ENCODE results near the gene COA1.
"Not testable (repeated sequence)": the region's sequence is repeated elsewhere in the genome, so short reads cannot be mapped to it uniquely, and the experiment has no call there.

Gene COA1

DNA sequence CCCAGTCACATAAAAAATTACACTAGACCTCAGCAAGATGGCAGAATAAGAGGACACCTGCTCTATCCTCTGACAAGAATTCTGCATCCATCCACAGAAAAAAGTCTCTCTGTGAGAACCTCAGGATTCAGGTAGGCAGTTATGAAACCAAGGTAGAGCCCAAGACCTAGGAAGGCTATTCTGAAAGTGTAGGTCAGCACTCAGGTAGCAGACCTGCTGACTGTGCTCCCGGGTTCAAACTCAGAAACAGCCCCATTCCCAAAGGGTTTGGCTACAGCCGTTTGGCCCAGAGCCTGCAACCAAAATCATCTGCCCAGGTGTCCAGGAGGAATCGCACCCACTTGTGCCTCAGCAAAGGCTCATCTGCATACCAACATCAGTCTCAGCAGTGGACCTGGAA lies 37.7 kb downstream of the COA1 start:
- DNase-seq (ENCODE audit: low read depth in 2 of 2): no peak

DNA sequence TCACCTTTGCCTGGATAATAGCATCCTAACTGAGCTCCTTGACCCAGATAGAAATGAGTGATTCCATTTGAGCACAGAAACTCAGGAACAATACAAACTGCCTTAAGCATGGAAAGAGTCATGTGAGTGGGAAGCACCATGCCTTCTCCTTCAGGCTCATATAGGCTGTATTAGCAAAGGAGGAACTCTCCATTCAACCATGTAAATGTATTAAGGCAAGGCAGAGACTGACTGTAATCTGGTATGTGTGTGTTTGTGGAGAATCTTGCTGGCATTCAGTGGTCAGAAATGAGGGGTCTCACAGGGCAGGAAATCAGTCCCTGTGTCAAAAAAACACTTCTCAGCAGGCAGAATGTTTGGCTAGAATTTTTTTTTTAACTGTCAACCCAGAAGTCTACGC lies 40.2 kb downstream of the COA1 start:
- DNase-seq (ENCODE audit: low read depth in 2 of 2): no peak

DNA sequence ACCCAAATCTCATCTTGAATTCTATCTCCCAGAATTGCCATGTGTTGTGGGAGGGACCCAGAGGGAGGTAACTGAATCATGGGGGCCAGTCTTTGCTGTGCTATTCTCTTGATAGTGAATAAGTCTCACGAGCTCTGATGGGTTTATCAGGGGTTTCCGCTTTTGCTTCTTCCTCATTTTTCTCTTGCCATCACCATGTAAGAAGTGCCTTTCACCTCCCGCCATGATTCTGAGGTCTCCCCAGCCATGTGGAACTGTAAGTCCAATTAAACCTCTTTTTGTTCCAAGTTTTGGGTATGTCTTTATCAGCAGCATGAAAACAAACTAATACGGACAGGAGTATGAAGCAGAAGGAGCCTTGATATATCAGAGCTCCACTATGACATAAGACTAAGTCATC lies 41.5 kb downstream of the COA1 start:
- not testable (repeated sequence) for DNase-seq (ENCODE audit: low read depth in 2 of 2)

DNA sequence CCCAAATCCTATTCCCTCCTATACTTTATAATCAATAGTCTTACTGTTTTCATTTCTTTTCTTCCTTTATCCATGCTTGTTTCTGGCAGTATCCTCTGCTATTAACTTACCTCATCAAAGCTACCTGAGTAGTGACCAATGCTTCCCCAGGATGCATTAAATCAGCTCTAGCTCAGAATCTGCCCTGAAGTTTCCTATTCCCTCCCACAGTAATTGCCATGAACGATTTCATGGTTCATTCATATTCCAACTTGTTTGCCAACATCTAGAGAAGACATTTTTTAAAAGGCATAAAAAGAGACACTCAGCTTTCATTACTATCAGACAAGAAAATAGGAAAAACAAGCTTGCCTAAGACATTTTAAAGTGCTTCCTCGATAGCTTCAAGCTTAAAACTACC lies 42.3 kb downstream of the COA1 start:
- no peak for DNase-seq (ENCODE audit: low read depth in 2 of 2)

DNA sequence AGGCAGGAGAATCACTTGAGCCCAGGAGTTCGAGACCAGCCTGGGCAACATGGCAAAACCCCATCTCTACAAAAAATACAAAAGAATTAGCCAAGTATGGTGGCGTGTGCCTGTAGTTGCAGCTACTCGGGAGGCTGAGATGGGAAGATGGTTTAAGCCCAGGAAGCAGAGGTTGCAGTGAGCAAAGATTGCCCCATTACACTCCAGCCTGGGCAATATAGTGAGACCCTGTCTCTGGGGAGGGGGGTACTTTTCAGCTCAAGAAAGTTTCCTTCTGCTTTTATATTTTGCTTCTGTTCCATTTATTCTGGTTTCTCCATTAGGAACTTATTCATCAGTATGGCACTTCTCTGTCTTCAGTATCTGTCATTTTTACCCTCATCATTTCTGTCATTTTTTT lies 48.6 kb downstream of the COA1 start:
- DNase-seq (ENCODE audit: low read depth in 2 of 2): no peak

DNA sequence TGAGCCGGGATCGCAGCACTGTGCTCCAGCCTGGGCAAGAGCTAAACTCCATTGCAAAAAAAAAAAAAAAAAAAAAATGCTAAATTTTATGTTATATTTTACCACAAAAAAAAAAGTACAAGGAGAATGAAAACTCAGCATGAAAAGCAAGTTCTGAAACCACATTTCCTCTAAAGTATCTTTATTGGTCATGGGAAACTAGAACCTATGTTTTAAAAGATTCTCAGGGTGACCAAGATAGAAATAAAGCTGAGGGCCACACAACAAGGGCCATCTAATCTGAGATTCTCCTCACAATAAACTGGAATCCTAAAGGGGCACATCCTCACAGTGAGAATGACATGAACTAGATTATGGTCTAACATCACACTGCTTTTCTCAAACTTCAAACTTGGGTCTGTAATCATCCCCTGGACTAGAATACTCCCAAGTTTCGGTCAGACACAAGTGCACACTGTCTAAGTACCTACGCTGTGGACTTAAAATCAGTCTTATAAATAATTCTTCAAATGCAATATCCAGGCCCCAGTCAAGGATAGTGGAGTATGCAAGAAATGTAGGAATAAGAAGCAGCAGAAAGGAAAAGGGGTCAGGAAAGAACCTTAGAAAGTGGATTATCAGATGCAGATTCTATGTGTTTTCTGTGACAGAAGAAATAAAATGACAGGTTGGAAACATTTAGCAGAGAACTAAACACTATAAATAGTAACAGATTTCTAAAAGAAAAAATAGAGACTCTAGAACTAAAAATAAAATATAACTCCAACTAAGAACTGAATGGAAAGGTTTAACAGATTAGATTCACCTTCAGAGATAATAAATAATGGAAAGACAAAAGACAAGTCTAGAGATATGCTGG lies 49.9 kb downstream of the COA1 start:
- DNase-seq (ENCODE audit: low read depth in 2 of 2): no peak

DNA sequence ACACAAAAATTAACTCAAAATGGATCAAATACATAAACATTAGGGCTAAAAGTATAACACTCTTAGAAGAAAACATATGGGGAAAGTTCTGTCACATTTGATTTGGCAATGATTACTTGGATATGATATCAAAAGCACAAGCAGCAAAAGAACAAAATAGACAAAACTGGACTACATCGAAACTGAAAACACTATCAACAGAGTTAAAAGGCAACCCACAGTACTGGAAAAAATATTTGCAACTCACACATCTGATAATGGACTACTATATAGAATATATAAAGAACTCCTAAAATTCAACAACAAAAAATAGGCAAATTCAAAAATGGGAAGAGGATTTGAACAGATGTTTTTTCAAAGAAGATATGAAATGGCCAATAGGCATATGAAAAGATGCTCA lies 51.0 kb downstream of the COA1 start:
- no peak for DNase-seq (ENCODE audit: low read depth in 2 of 2)

DNA sequence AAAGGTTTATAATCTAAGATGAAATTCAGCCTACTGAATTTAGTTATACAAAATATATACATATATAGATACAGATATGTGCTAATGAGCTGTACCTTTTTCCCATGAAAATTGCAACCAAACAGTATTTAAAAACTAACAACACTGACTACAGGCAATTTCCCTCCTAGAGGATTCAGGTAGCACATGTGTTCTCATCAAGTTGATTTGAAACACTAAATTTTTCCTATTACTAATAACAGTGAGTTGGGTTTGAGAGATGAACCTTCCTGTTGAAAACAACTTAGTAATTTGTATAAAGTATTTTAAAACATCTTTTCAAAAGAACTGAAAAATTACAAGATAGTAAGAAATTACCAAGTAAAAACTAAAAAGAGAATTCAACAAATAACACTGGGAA lies 51.5 kb downstream of the COA1 start:
- DNase-seq (ENCODE audit: low read depth in 2 of 2): no peak

DNA sequence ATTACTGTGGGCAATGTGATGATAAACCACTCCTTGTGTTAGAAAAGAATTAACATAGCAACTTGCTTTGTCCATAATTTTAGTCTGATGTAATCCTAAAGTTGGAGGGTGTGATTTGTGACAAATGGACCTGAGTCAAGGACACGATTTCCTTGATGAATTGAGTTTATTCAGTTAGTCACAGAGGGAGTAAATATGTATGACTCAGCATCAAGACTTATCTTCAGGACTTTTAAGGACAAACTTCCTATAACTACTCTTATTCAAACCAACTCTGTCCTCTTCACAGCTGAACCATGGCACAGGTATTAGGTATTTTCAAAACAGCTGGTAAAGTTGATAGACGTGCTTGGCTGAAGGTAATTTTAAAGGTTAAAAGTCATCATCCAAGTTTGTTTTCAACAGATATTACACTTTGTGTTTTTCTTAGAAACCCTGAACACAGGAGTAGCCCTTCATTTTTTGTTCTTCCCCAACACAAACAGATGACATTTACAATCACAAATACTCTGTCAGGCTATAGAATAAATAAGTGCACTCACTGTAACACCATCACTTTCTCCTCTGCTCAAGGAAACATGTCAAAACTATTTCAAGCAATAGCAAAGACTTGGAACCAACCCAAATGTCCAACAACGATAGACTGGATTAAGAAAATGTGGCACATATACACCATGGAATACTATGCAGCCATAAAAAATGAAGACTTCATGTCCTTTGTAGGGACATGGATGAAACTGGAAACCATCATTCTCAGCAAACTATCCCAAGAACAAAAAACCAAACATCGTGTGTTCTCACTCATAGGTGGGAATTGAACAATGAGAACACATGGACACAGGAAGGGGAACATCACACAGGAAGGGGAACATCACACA lies 54.5 kb downstream of the COA1 start:
- no peak for DNase-seq (ENCODE audit: low read depth in 2 of 2)

DNA sequence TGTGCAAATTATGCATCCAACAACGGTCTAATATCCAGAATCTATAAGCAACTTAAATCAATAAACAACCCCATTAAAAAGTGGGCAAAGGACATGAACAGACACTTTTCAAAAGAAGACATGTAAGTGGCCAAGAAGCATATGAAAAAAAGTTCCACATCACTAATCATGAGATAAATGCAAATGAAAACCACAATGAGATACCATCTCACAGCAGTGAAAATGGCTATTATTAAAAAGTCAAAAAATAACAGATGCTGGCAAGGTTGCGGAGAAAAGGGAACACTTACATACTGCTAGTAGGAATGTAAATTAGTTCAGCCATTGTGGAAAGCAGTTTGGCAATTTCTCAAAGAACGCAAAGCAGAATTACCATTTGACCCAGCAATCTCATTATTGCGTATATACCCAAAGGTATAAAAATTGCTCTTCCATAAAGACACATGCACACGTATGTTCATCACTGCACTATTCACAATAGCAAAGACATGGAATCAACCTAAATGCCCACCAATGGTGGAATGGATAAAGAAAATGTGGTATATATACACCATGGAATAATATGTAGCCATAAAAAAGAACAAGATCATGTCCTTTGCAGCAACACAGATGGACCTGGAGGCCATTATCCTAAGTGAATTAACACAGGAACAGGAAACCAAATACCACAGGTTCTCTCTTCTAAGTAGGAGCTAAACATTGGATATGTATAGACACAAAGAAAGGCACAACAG lies 55.9 kb downstream of the COA1 start:
- not testable (repeated sequence) for DNase-seq (ENCODE audit: low read depth in 2 of 2)

DNA sequence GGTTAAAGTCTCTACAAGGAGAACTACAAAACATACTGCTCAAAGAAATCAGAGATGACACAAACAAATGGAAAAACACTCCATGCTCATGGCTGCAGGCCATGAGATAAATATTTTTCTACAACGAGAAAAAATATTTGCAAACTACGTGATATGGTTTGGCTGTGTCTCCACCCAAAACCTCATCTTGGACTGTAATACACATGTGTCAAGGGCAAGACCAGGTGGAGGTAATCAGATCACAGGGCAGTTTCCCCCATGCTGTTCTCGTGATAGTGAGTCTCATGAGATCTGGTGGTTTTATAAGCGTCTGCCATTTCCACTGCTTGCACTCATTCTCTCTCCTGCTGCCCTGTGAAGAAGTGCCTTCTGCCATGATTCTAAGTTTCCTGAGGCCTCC lies 57.8 kb downstream of the COA1 start:
- DNase-seq (ENCODE audit: low read depth in 2 of 2): no peak

DNA sequence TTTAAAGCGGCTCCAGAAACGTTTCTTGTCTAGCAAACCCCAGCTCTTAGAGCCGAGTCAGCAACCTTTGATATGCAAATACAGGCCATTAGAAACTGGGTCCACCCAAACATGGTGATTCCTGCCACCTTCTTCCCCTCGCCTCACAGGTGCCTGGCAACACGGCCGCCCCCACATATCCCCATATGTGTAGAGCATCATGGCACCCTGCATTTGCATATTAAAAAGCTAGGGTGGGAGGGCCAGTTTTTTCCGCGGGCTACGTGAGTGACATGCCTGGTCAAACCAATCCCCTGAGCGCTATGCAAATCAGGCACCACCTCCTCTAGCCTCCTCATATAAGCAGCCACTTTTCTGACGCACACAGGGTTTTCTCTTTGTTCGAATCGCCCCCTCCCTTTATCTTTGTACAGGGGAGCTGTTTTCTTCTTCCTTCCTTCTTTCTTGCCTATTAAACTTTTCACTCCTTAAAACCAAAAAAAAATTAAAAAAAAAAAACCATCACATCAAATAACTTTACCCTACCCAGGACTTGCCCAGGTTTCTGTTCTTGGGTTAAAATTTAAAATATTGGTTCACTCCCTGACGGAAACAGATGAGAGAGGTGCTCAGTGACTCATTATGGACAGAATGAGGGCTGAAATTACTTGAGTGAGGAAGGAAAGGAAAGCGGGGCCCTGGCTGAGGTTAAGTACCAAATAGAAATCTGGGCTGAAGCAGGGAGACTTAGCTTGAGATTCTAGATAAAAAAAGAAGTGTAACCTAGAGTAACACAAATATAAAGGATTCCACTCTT lies 59.8 kb downstream of the COA1 start:
- peak; percentile 66 to 81 for DNase-seq (ENCODE audit: low read depth in 2 of 2)

DNA sequence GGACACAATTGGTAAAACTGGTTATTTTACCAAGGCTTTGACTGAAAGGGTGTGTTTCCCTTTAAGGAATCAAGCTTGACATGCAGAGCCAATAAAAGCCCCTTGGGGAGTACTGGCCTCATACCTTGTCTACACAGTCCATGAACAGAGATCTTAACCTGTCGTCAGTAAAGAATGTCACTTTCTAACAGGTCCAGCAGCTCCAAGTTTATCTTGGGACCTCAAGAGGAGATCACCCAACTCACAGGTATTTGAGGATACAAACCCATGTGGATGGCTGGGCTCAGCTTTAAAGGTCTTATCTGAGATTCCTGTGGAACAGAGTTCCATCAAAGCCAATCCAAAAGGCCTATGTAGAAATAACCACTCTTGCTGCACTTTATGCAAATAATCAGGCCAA lies 61.3 kb downstream of the COA1 start:
- no peak for DNase-seq (ENCODE audit: low read depth in 2 of 2)

DNA sequence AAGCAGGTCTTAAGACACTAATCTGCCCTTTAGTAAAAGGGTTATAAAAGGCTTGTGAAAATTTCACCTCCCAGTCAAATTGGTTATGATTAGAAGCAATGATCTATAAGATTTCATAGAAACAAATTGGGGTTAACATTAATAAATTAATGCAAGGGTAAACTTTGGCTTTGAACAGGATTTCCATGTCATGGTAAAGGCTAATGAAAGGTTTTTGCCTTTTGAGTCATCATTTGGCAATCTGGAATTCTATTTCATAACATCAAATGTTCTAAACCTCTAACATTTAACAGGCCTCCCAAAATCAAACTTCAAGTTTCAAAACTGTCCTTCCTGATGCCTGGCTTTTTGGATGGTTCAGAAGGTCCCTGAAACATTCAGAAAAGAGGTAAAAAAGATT lies 62.4 kb downstream of the COA1 start:
- no peak for DNase-seq (ENCODE audit: low read depth in 2 of 2)

DNA sequence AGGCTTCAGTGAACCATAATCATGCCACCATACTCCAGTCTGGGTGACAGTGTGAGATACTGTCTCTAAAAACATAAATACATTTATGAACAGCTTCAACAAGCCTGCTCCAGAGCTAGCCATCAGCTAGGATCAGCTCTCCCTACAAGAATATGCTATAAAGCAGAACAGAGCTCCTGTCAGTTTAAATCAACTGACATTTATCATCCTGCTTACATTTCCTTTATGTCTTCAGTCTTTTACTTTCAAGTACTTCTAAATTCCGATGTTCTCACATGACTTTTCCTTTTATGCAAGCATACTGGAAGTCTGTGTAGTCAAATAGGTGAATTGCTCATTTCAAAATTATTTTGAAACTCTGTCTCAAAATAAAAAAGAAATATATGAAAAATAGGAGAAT lies 64.6 kb downstream of the COA1 start:
- no peak for DNase-seq (ENCODE audit: low read depth in 2 of 2)

DNA sequence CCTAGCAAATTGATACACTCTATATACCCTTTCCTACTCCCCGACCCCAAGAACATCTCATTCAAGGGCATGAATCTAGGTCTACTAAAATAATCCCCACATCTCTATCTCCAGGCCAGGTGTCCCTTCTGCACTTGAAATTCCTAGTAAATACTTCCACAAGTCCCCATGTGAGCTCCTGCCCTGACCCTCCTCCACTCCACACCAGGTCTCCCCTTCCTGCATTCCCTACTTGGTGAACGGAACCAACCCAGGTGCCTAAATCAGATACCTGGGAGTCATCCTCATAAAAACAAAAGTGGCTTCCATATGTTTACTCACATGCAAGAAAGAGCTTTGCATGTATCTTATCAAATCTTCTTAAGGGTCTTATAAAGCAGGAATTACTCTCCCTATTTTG lies 69.2 kb downstream of the COA1 start:
- DNase-seq (ENCODE audit: low read depth in 2 of 2): no peak

DNA sequence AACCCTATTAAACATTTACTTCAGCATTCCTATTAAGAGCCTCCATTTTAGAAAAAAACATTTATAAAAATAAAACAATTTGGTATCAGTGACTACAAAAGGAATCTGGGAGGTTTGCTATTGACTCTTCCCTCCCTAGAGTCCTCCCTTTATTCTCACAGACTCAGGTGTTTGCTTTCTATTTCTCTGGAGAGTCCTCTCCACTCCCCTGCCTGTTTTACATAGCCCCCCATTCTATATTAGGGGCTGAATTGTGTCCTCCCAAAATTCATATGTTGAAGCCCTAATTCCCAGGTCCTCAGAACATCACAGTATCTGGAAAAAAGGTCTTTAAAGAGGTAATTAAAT lies 69.8 kb downstream of the COA1 start:
- no peak for DNase-seq (ENCODE audit: low read depth in 2 of 2)

DNA sequence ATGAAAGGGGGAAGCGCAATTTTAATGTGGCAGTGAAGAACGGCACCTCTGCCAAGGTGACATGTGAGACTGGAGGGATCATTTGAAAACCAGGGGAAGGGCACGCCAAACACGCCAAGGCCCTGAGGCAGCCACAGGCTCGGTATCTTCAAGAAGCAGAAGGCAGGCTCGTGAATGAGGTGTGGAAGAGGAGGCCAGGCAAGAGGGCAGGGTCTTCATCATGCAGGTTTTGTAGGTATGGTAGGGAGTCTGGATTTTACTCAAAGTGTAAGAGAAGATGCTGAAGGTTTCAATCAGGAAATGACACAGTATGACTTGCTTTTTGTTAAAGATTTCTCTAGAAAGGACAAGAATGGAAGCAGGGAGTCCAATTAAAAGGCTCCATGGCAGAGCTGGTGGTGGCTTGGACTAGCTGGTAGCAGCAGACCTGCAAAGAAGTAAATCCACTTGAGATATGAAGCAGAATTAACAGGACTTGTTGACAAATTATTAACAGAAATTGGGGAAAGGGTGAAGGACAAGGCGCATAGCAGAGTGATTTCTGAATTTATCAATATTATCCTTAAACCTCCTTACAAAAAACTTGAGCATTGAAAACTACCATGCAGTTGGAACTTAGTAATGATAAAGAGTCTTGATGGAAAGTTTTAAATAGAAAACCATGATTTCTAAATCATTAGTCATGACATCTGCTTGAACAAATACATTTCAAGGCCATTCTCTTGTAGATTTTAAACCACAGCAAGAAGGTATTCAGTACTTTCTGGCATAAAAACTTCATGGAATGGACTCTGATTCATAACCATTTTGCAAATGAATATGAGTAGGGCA lies 70.4 kb downstream of the COA1 start:
- DNase-seq (ENCODE audit: low read depth in 2 of 2): no peak

DNA sequence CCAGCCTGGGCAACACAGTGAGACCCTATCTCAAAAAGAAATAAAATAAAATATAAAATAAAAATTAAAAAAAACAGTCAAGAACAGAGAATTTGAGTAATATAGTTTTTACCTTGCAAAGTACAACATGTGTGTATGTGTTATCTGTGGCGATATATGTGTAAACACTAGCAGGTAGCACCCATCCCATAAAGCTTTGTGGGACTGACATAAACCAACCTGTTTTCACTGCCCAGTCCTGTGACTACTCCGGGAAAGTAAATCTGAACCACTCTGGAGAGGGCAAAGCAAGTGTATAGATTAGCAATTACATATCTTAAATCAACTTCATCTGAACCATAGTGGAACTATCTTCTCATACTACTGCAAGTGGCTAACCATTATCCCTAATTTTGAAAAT lies 72.3 kb downstream of the COA1 start:
- DNase-seq (ENCODE audit: low read depth in 2 of 2): no peak

DNA sequence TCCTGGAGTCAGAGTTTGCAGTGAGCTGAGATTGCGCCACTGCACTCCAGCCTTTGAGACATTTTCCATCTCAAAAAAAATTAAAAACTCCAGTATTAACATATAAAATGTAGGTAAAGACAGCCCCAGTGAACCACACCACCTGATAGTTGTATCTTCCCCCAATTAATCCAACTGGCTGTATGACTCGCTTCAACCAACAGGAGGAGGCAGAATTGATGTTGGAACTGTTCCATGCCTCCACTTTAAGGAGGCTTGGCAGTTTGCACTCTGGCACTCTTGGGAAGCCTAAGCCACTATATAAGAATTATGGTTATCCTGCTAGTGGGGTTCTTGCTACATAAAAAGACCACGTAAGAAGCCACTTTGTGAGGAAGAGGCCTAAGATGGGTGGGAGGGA lies 73.7 kb downstream of the COA1 start:
- DNase-seq (ENCODE audit: low read depth in 2 of 2): no peak
